GM19452 (cell line): ENCODE data around the gene CPSF3.
"Not testable (repeated sequence)": the region's sequence is repeated elsewhere in the genome, so short reads cannot be mapped to it uniquely, and the experiment has no call there.

Experiments used
- ATAC-seq: cut with Tn5 transposase; IDR thresholded peaks from one replicate; pipeline ENCODE4 v1.9.1; 2021; ENCODE audit not compliant: unreplicated experiment

The CPSF3 gene

GRCh38 chr2:9498210-9498609 is 74.8 kb downstream of the CPSF3 start:
- no peak for ATAC-seq

GRCh38 chr2:9508931-9509330 is 85.5 kb downstream of the CPSF3 start:
- no peak for ATAC-seq

- not testable (repeated sequence) for ATAC-seq
Measured at GRCh38 chr2:9513946-9514345, 90.5 kb downstream of the CPSF3 start.

GRCh38 chr2:9517118-9517782 is 93.8 kb downstream of the CPSF3 start:
- ATAC-seq: no peak

- ATAC-seq: no peak
Measured at GRCh38 chr2:9518163-9518562, 94.7 kb downstream of the CPSF3 start.

GRCh38 chr2:9518780-9519179 is 95.3 kb downstream of the CPSF3 start:
- ATAC-seq: no peak

GRCh38 chr2:9519250-9519649 is 95.8 kb downstream of the CPSF3 start:
- no peak for ATAC-seq
